H1 (cell line): Measurements from ENCODE around the gene NFIA. TPM values are rescaled to one million over a fixed set of nuclear protein-coding genes. Genes with fewer than 3 reads are reported as not detected.

ENCODE experiments used
- CTCF ChIA-PET: fragments of 300-600 bp; sonication (Branson Sonifier 250); formaldehyde crosslinking; loops from one replicate; lab custom pipeline; 2021; ENCODE audit not compliant: partially characterized antibody; lab: Charles Lee
- POLR2A ChIA-PET: fragments of 300-600 bp; sonication (Branson Sonifier 250); formaldehyde crosslinking; loops from one replicate; lab custom pipeline; 2021; ENCODE audit warnings: inconsistent platforms; ENCODE audit not compliant: partially characterized antibody; lab: Charles Lee
- DNase-seq, 2 experiments: peaks; one replicate each; pipeline versions ENCODE4 v3.0.0 to v3.0.0-alpha.2; 2010 to 2022; ENCODE audit warnings: low spot score in 2 of 2, low read depth in 1 of 2, mixed read lengths in 1 of 2
- FAIRE-seq: peaks from 2 replicates; lab custom pipeline; 2011; peaks lifted over from hg19 to GRCh38; lab: Jason Lieb, UNC
- H2AFZ ChIP-seq: 2 replicates; pipeline ENCODE4 v1.8.1; 2012; ENCODE audit warnings: low read length, inconsistent platforms
- H2AK5ac ChIP-seq: 2 replicates; pipeline ENCODE4 v1.6.1; 2013; ENCODE audit warnings: low read depth, low read length
- H2BK120ac ChIP-seq: replicated peaks from 2 replicates; pipeline ENCODE3; 2013; ENCODE audit warnings: low read depth, low read length, inconsistent platforms
- H2BK12ac ChIP-seq: 2 replicates; pipeline ENCODE4 v1.6.1; 2013; ENCODE audit warnings: low read depth, low read length
- H2BK15ac ChIP-seq: 2 replicates; pipeline ENCODE4 v1.6.1; 2013; ENCODE audit warnings: low read length
- H2BK20ac ChIP-seq: 2 replicates; pipeline ENCODE4 v1.6.1; 2013; ENCODE audit warnings: low read length
- H2BK5ac ChIP-seq: 2 replicates; pipeline ENCODE4 v1.6.1; 2013; ENCODE audit warnings: low read depth, low read length
- H3K14ac ChIP-seq: 2 replicates; pipeline ENCODE4 v1.6.1; 2013; ENCODE audit warnings: inconsistent platforms; ENCODE audit not compliant: insufficient read length
- H3K18ac ChIP-seq: 2 replicates; pipeline ENCODE4 v1.6.1; 2013; ENCODE audit warnings: low read length; ENCODE audit errors: extremely low read depth
- H3K23ac ChIP-seq: 2 replicates; pipeline ENCODE4 v1.6.1; 2013; ENCODE audit warnings: inconsistent platforms; ENCODE audit not compliant: insufficient read length
- H3K23me2 ChIP-seq: 2 replicates; pipeline ENCODE4 v1.6.1; 2013; ENCODE audit warnings: low read depth, low read length
- H3K27ac ChIP-seq: 2 replicates; pipeline ENCODE4 v1.6.1; 2011; ENCODE audit warnings: low read depth, low read length, inconsistent platforms
- H3K27me3 ChIP-seq, 4 experiments: replicated peaks in 1 of 4; 1 replicate in 1 of 4; 2 replicates in 3 of 4; pipeline versions ENCODE4 v1.6.1 to v1.8.1; 2011 to 2013; ENCODE audit warnings: low read length in 3 of 4, mild to moderate bottlenecking in 3 of 4, inconsistent platforms in 2 of 4, mixed read lengths in 2 of 4, moderate library complexity in 1 of 4; ENCODE audit not compliant: control insufficient read depth in 3 of 4, insufficient read depth in 3 of 4; ENCODE audit errors: extremely low read depth in 1 of 4
- H3K36me3 ChIP-seq, 4 experiments: 2 replicates each; pipeline versions ENCODE4 v1.6.1 to v1.8.1; 2011 to 2013; ENCODE audit warnings: mild to moderate bottlenecking in 4 of 4, low read length in 3 of 4, moderate library complexity in 2 of 4, control low read depth in 1 of 4, inconsistent platforms in 1 of 4; ENCODE audit not compliant: insufficient read depth in 4 of 4, control insufficient read depth in 2 of 4
- H3K4ac ChIP-seq: replicated peaks from 2 replicates; pipeline ENCODE3; 2013; ENCODE audit warnings: low read length, low read depth, mixed read lengths, inconsistent platforms; ENCODE audit not compliant: insufficient read length
- H3K4me1 ChIP-seq, 4 experiments: replicated peaks in 1 of 4; 1 replicate in 1 of 4; 2 replicates in 3 of 4; pipeline versions ENCODE4 v1.6.1 to v1.8.1; 2011 to 2013; ENCODE audit warnings: low read length in 3 of 4, inconsistent platforms in 2 of 4, mixed read lengths in 1 of 4; ENCODE audit not compliant: insufficient read depth in 4 of 4, control insufficient read depth in 3 of 4
- H3K4me2 ChIP-seq, 2 experiments: 2 replicates each; pipeline versions ENCODE4 v1.6.1 to v1.8.1; 2011 to 2013; ENCODE audit warnings: low read depth in 2 of 2, low read length in 2 of 2, control low read depth in 1 of 2, inconsistent platforms in 1 of 2, mild to moderate bottlenecking in 1 of 2; ENCODE audit not compliant: insufficient read depth in 1 of 2
- H3K4me3 ChIP-seq, 4 experiments: fragments of 200-600, 300-600 bp in 1 of 4; sonication (generic), shearing (Covaris generic), sonication (Bioruptor Twin) in 1 of 4; 2 replicates each; pipeline versions ENCODE4 v1.5.1 to v1.8.1; 2011 to 2016; ENCODE audit warnings: low read length in 4 of 4, low read depth in 3 of 4, control low read depth in 2 of 4, inconsistent platforms in 2 of 4, mild to moderate bottlenecking in 2 of 4, mixed read lengths in 1 of 4, moderate library complexity in 1 of 4; ENCODE audit not compliant: insufficient read depth in 2 of 4; ENCODE audit errors: extremely low read depth in 1 of 4
- H3K56ac ChIP-seq: replicated peaks from 2 replicates; pipeline ENCODE3; 2013; ENCODE audit warnings: low read depth, mild to moderate bottlenecking, mixed read lengths, low read length, inconsistent platforms; ENCODE audit not compliant: insufficient read length
- H3K79me1 ChIP-seq: 2 replicates; pipeline ENCODE4 v1.6.1; 2013; ENCODE audit warnings: low read depth, low read length, control low read depth
- H3K79me2 ChIP-seq, 2 experiments: 2 replicates each; pipeline versions ENCODE4 v1.6.1 to v1.8.1; 2012 to 2013; ENCODE audit warnings: low read length in 2 of 2, mild to moderate bottlenecking in 2 of 2, inconsistent platforms in 1 of 2; ENCODE audit not compliant: insufficient read depth in 2 of 2, control insufficient read depth in 1 of 2
- H3K9ac ChIP-seq, 4 experiments: replicated peaks in 1 of 4; 1 replicate in 1 of 4; 2 replicates in 3 of 4; pipeline versions ENCODE4 v1.6.1 to v1.8.1; 2011 to 2013; ENCODE audit warnings: low read depth in 3 of 4, low read length in 3 of 4, control low read depth in 2 of 4, mild to moderate bottlenecking in 2 of 4, moderate library complexity in 2 of 4, inconsistent platforms in 1 of 4; ENCODE audit errors: extremely low read depth in 1 of 4
- H3K9me3 ChIP-seq, 2 experiments: 2 replicates each; pipeline versions ENCODE4 v1.6.1 to v1.8.1; 2012 to 2013; ENCODE audit warnings: mild to moderate bottlenecking in 2 of 2, moderate library complexity in 2 of 2, control low read depth in 1 of 2, inconsistent platforms in 1 of 2, low read depth in 1 of 2, low read length in 1 of 2, mixed read lengths in 1 of 2; ENCODE audit not compliant: insufficient read depth in 2 of 2
- H4K20me1 ChIP-seq, 2 experiments: replicated peaks in 1 of 2; 2 replicates each; pipeline versions ENCODE3 to v1.8.1; 2011 to 2013; ENCODE audit warnings: inconsistent platforms in 2 of 2, low read length in 2 of 2, mild to moderate bottlenecking in 1 of 2; ENCODE audit not compliant: insufficient read depth in 2 of 2, control insufficient read depth in 1 of 2
- H4K5ac ChIP-seq: 2 replicates; pipeline ENCODE4 v1.6.1; 2013; ENCODE audit warnings: low read length, low read depth, mixed read lengths, inconsistent platforms; ENCODE audit not compliant: insufficient read length
- H4K8ac ChIP-seq: 2 replicates; pipeline ENCODE4 v1.8.0; 2013; ENCODE audit warnings: mild to moderate bottlenecking, moderate library complexity, low read length, inconsistent platforms; ENCODE audit not compliant: insufficient read depth; ENCODE audit errors: extremely low read depth
- H4K91ac ChIP-seq: replicated peaks from 2 replicates; pipeline ENCODE3; 2013; ENCODE audit warnings: low read length, mixed read lengths, inconsistent platforms; ENCODE audit not compliant: insufficient read length
- CEBPB ChIP-seq: IDR thresholded peaks from 2 replicates; pipeline ENCODE4 v1.6.1; 2012; ENCODE audit warnings: low read depth, low read length
- CHD1 ChIP-seq: IDR thresholded peaks from 2 replicates; pipeline ENCODE4 v1.6.1; 2012; ENCODE audit warnings: low read depth, low read length, improper control_type of control experiment
- HDAC6 ChIP-seq: IDR thresholded peaks from one replicate; pipeline ENCODE4 v1.7.1; 2012; ENCODE audit warnings: low read depth, mild to moderate bottlenecking, inconsistent platforms, low read length, moderate library complexity
- KDM4A ChIP-seq: IDR thresholded peaks from one replicate; pipeline ENCODE4 v1.7.1; 2012; ENCODE audit warnings: low read depth, mild to moderate bottlenecking, moderate library complexity, low read length, inconsistent platforms; ENCODE audit not compliant: severe bottlenecking
- KDM5A ChIP-seq: fragments of 200-600 bp; IDR thresholded peaks from 2 replicates; pipeline ENCODE4 v1.7.1; 2012; ENCODE audit warnings: mild to moderate bottlenecking, low read length, inconsistent platforms, mixed read lengths
- RAD21 ChIP-seq, 2 experiments: IDR thresholded peaks in 1 of 2; conservative IDR thresholded peaks in 1 of 2; 2 replicates each; pipeline ENCODE4 v1.6.1; 2011; ENCODE audit warnings: low read depth in 2 of 2, low read length in 2 of 2, improper control_type of control experiment in 1 of 2, inconsistent platforms in 1 of 2, mild to moderate bottlenecking in 1 of 2, moderate library complexity in 1 of 2
- RNF2 ChIP-seq: fragments of 200-900, 300-1000 bp; sonication (generic); IDR thresholded peaks from 2 replicates; pipeline ENCODE4 v1.7.1; 2016; ENCODE audit warnings: borderline replicate concordance, low read depth, mild to moderate bottlenecking, antibody characterized with exemption, low read length; ENCODE audit not compliant: poor library complexity, severe bottlenecking; ENCODE audit errors: missing control alignments
- RXRA ChIP-seq: IDR thresholded peaks from 2 replicates; pipeline ENCODE4 v1.6.1; 2011; ENCODE audit warnings: low read depth, mild to moderate bottlenecking, low read length, moderate library complexity; ENCODE audit not compliant: insufficient read depth
- SIN3A ChIP-seq, 2 experiments: IDR thresholded peaks in 1 of 2; conservative IDR thresholded peaks in 1 of 2; 2 replicates each; pipeline ENCODE4 v1.6.1; 2011 to 2012; ENCODE audit warnings: low read length in 2 of 2, improper control_type of control experiment in 1 of 2, low read depth in 1 of 2, mild to moderate bottlenecking in 1 of 2
- SIRT6 ChIP-seq: IDR thresholded peaks from one replicate; pipeline ENCODE4 v1.7.1; 2012; ENCODE audit warnings: low read length, inconsistent platforms
- SP2 ChIP-seq: IDR thresholded peaks from 2 replicates; pipeline ENCODE4 v1.6.1; 2012; ENCODE audit warnings: mild to moderate bottlenecking, low read length, inconsistent platforms
- SRF ChIP-seq: IDR thresholded peaks from 2 replicates; pipeline ENCODE4 v1.6.1; 2011; ENCODE audit warnings: mild to moderate bottlenecking, low read depth, low read length, moderate library complexity
- SUZ12 ChIP-seq: fragments of 200-600 bp; sonication (generic); IDR thresholded peaks from 2 replicates; pipeline ENCODE4 v1.6.1; 2012; ENCODE audit warnings: mild to moderate bottlenecking, inconsistent platforms, low read length, moderate library complexity, mixed read lengths
- TCF12 ChIP-seq: IDR thresholded peaks from 2 replicates; pipeline ENCODE4 v1.6.1; 2011; ENCODE audit warnings: low read depth, mild to moderate bottlenecking, low read length
- polyA plus RNA-seq, 7 experiments: library from polyadenylated mRNA; depleted of rRNA in 3 of 7; stranded (reverse) in 5 of 7; unstranded in 2 of 7; fragments of >200 nt in 5 of 7; fragments of 200-250 nt in 2 of 7; gene quantifications; 1 replicate in 5 of 7; 2 replicates in 1 of 7; 4 replicates in 1 of 7; pipeline versions ENCODE4 v1.2.1 to v1.2.3, GENCODE V29; 2011 to 2013; ENCODE audit warnings: missing spikeins in 2 of 7, mixed read lengths in 2 of 7
- total RNA-seq: library from RNA; stranded (reverse); fragmentation: NEBNext Ultra II Directional; extraction: Animal tissue kit (Norgen Biotek cat#: 25700); gene quantifications from 2 replicates; pipeline ENCODE4 v1.2.1, GENCODE V29; 2021

NFIA gene
- total and polyA plus RNA-seq, 2 of the 8 experiments (the other 6 are each of a cell fraction or from before 2014, with no cell fraction given), result 1.8 to 2.3 TPM

- H2AFZ ChIP-seq, result no peak overlapping the region
- H3K14ac ChIP-seq, result no peak overlapping the region
- ChIA-PET POLR2A (no interaction called here), CTCF (interaction anchor here (0.6 to 1.0 kb wide), 3 partner anchors 9 to 1077 kb away, joined by 3 read pairs; no protein-coding TSS in a partner anchor)
- TF ChIP-seq SP2 (no peak), RXRA (no peak), SUZ12 (no peak), KDM4A (no peak), SRF (no peak), SIN3A (conservative IDR thresholded peaks at IDR 0.05 in 1 of 2, IDR thresholded peaks at IDR 0.05 in 1 of 2; ENCODE audit: low read depth in 1 of 2, low read length in 2 of 2) (no peak), KDM5A (no peak), CHD1 (no peak), TCF12 (no peak), RAD21 (IDR thresholded peaks at IDR 0.05 in 1 of 2, conservative IDR thresholded peaks at IDR 0.05 in 1 of 2; ENCODE audit: low read depth in 2 of 2, low read length in 2 of 2) (no peak), CEBPB (no peak), RNF2 (no peak), SIRT6 (no peak), HDAC6 (no peak)
- no peaks in the 10 kb centered on the region for H3K9me3 ChIP-seq
- DNase-seq (no peak), FAIRE-seq (no peak)
- H4K5ac ChIP-seq, result no peak overlapping the region
- H3K4me1 ChIP-seq, result no peaks in the 10 kb centered on the region
- H3K23me2 ChIP-seq, result no peaks in the 10 kb centered on the region
- H2BK12ac ChIP-seq, result no peak overlapping the region
- H3K4ac ChIP-seq, result no peak overlapping the region
- H2AK5ac ChIP-seq, result no peak overlapping the region
- H4K20me1 ChIP-seq, result no peaks in the 10 kb centered on the region
- no peak overlapping the region for H4K8ac ChIP-seq
- no peak overlapping the region for H3K4me3 ChIP-seq
- H2BK20ac ChIP-seq, result no peak overlapping the region
- no peak overlapping the region for H2BK15ac ChIP-seq
- no peak overlapping the region for H3K4me2 ChIP-seq
- no peak overlapping the region for H2BK5ac ChIP-seq
- no peaks in the 10 kb centered on the region; a peak in 1 of 8 replicates for H3K36me3 ChIP-seq
- no peaks in the 10 kb centered on the region for H3K79me1 ChIP-seq
- no peak overlapping the region for H3K23ac ChIP-seq
- no peak overlapping the region for H3K56ac ChIP-seq
- H3K79me2 ChIP-seq, result no peaks in the 10 kb centered on the region
- H3K18ac ChIP-seq, result no peak overlapping the region
- H3K27ac ChIP-seq, result no peak overlapping the region
- H3K27me3 ChIP-seq, result no peaks in the 10 kb centered on the region
- H3K9ac ChIP-seq, result no peak overlapping the region
- H2BK120ac ChIP-seq, result no peak overlapping the region
- no peak overlapping the region for H4K91ac ChIP-seq
These were observed 125.8 kb downstream of the NFIA start for GRCh38 chr1:61208172-61208571.
